Dermis microvascular lymphatic vessel endothelial cell (primary cell): ENCODE results near the gene RNU1-1. TPM values are rescaled to one million over a fixed set of nuclear protein-coding genes. Genes with fewer than 3 reads are reported as not detected.

Source experiments
- total RNA-seq: library from RNA; depleted of rRNA; stranded (reverse); fragments of >200 nt; gene quantifications from 2 replicates; pipeline ENCODE4 v1.2.1, GENCODE V29; 2014

RNU1-1 gene
- total RNA-seq, 1 donor from 2014 or later: under 0.01 TPM

Other genes with a start within 250 kb of the RNU1-1 start
- gene FBXO42, start 161.8 kb downstream of the RNU1-1 start, total RNA-seq: 5.9 and 10.1 TPM in 2 replicates
- 25.8 and 32.2 TPM in 2 replicates for gene SZRD1, start 147.0 kb downstream of the RNU1-1 start, total RNA-seq
- gene SPATA21, start 76.9 kb downstream of the RNU1-1 start, total RNA-seq: not detected in 2 replicates
- gene NECAP2, start 73.6 kb downstream of the RNU1-1 start, total RNA-seq: 145 and 178 TPM in 2 replicates
- gene NBPF1, start 99.3 kb upstream of the RNU1-1 start, total RNA-seq: 19.2 and 20.4 TPM in 2 replicates
- under 0.01 TPM in 2 replicates for gene RNU1-3, start 152.7 kb upstream of the RNU1-1 start, total RNA-seq
- gene RNU1-4, start 226.2 kb upstream of the RNU1-1 start, total RNA-seq: under 0.01 TPM in 2 replicates